ENCODE results near the gene MAP3K2. TPM values are rescaled to one million over a fixed set of nuclear protein-coding genes. Genes with fewer than 3 reads are reported as not detected.
"Not testable (repeated sequence)": the region's sequence is repeated elsewhere in the genome, so short reads cannot be mapped to it uniquely, and the experiment has no call there.

Gene MAP3K2
- total RNA-seq, 1 donor from 2014 or later: 48.9 TPM

- DNase-seq (ENCODE audit: low read depth): not testable (repeated sequence)
Observed at GRCh38 chr2:127353223-127353622, 34.6 kb downstream of the MAP3K2 start.

- no peak for DNase-seq (ENCODE audit: low read depth)
Observed at GRCh38 chr2:127351603-127352002, 36.2 kb downstream of the MAP3K2 start.

DNA sequence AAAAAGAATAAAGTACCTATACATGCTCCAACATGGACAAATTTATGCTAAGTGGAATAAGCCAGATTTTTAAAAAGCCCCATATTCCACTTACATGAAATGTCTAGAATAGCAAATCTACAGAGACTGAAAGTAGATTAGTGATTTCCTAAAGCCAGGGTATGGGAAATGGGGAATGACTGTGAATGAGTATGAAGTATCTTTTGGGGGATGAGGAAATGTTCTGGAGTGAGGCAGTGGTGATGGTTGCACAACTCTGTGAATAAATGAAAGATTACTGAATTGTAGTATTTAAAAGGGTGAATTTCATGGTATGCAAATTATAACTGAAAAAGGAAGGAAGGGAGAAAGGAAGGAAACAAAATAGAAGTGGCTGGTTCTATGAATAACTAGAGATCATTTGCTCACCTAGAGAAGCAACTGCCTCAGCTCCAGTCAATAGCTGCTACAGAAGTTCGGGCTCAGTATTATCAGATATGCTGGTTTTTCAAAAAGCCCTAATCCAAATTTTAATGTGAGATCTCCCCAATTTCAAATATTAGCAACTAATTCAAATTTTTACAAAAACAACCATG is 39.3 kb downstream of the MAP3K2 start:
- DNase-seq (ENCODE audit: low read depth): no peak

DNA sequence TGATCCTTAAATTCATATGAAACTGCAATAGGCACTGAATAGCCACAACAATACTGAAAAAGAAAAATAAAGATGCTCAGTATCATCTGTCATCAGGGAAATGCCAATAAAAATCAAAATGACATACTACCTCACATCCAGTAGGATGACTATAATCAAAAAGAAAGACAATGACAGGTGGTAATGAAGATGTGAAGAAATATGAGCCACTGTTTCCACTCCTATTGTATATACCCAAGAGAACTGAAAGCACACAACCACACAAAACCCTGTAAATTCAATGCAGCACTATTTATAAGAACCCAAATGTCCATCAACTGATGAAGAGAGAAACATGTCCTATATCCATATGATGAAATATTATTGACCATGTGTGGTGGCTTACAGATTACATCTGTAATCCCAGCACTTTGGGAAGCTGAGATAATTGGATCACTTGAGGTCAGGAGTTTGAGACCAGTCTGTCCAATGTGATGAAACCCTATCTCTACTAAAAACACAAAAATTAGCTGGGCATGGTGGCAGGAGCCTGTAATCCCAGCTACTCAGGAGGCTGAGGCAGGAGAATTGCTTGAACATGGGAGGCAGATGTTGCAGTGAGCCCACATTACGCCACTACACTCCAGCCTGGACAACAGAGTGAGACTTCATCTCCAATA is 39.9 kb downstream of the MAP3K2 start:
- peak; percentile 49 for DNase-seq (ENCODE audit: low read depth)

DNA sequence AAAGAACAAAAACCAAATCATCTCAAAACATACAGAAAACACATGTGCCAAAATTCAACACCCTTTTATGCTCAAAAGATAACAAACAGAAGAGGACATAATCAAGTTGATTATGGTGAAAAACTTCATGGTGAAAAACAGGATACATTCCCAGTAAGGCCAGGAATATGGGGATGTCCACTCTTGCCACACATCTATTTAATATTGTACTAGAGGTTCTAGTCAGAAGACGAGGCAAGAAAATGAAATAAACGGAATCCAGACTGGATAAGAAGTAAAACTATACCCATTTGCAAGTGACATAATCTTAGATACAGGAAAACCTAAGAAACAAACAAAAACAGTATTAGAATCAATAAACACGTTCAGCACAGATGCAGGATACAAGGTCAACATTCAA is 40.8 kb downstream of the MAP3K2 start:
- no peak for DNase-seq (ENCODE audit: low read depth)

DNA sequence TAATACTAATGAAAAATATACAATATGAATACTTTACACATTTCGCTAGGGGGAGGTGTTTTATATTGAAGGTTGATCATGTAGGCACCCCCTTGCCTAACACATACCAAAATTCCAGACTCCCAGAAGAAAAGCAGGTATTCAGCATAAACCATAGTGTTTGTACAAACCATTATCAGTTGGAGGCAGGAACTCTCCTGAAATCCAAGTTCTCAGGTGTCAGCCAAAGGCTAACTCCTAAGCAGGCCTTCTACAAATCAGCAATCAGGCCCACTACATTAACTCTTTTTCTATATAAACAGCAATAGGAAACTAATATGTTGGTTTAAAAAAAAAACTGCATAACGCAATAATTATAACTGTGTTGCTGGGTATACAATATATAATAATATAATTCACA is 44.5 kb downstream of the MAP3K2 start:
- no peak for DNase-seq (ENCODE audit: low read depth)

GRCh38 chr2:127342101-127342500 is 45.7 kb downstream of the MAP3K2 start:
- no peak for DNase-seq (ENCODE audit: low read depth)

DNA sequence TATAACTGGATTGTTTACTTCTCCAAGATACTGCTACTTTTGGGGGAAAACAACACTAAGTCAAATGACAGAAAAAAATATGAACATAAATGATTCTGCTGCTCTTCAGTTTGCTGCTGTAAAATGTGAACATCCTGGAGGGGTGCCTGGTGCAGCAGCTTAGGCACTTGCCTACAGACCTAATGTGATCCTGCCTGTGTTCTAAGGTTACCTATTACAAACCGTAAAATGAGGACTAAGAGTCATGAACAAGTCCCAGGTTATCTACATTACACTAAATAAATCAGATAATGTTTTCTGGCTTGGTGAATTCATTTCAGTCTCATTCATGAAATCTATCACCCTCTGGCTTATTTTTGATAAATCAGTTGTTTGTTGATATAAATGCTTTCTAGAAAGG is 55.4 kb downstream of the MAP3K2 start:
- no peak for DNase-seq (ENCODE audit: low read depth)

GRCh38 chr2:127330753-127331152 is 57.0 kb downstream of the MAP3K2 start:
- peak; percentile 6 for DNase-seq (ENCODE audit: low read depth)

DNA sequence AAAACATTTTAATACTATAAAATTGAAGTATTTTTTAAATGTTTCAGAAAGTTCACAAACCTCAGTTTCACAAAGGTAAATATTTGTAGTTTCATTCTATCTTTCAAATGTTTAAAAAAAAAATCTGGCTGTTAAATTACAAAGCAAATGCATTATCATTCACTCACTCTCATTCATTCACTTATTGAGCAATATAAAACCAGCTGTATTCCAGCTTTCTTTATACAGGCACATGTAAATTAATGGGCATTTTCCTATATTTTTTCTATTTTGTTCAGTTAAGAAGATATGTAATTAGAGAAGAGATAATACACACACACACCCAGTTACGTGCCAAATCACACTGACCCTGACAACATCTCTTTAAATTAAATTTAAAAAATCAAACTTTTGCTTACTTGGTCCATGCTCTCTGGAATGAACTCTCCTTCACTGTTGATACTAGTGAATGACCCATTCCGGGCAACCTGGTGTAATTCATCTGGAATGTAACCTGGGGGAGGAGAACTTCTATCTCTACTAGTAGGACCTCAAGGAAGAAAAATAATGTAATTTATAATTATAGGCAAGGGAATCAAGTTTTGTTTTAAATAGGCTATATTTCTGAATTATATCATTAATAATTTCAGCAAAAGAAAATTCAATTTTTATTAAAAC is 61.4 kb downstream of the MAP3K2 start:
- no peak for DNase-seq (ENCODE audit: low read depth)

- DNase-seq (ENCODE audit: low read depth): peak; percentile 60
Observed at GRCh38 chr2:127324635-127325034, 63.1 kb downstream of the MAP3K2 start.

DNA sequence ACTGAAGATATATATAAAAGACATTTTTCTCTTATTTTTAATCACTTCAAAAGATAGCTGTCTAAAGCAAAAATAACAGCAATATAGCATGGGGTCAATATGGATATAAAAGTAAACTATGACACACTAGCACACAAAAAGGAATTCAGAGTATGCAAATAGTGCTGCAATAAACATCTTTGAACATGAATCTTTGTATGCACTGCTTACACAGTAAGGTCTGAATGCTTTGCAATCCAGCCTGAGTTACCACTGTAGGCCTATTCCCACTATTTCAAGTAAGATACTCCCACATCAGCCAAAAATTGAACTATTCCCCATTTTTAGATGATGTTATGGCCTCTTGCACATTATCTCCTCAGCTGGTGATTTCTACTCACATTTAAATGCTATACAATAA is 66.5 kb downstream of the MAP3K2 start:
- no peak for DNase-seq (ENCODE audit: low read depth)

- DNase-seq (ENCODE audit: low read depth): no peak
Observed at GRCh38 chr2:127320586-127321275, 67.0 kb downstream of the MAP3K2 start.

- DNase-seq (ENCODE audit: low read depth): peak; percentile 4
Observed at GRCh38 chr2:127320067-127320466, 67.7 kb downstream of the MAP3K2 start.

- no peak for DNase-seq (ENCODE audit: low read depth)
Observed at GRCh38 chr2:127314193-127314988, 73.4 kb downstream of the MAP3K2 start.

- no peak for DNase-seq (ENCODE audit: low read depth)
Observed at GRCh38 chr2:127313406-127313805, 74.4 kb downstream of the MAP3K2 start.

DNA sequence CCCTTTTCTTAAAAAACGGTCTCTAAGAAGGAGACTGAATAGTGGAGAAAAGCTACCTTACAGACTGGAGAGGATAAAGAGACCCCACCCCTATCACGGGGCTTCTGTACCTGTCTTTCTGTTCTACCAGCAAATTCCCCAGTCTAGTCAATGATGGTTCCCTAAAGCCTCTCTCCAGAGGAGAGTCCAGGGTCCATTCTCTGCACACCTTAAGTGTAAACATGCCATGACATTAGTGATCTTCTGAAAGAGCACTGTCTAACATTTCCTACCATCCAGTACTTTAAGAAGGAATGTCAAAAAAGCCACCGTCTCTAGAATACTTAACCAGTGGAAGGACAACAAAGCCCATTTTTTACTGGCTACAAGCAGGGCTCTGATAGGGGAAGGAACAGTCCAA is 76.8 kb downstream of the MAP3K2 start:
- no peak for DNase-seq (ENCODE audit: low read depth)

- DNase-seq (ENCODE audit: low read depth): no peak
Observed at GRCh38 chr2:127309468-127309867, 78.3 kb downstream of the MAP3K2 start.

- no peak for DNase-seq (ENCODE audit: low read depth)
Observed at GRCh38 chr2:127308586-127309138, 79.1 kb downstream of the MAP3K2 start.

DNA sequence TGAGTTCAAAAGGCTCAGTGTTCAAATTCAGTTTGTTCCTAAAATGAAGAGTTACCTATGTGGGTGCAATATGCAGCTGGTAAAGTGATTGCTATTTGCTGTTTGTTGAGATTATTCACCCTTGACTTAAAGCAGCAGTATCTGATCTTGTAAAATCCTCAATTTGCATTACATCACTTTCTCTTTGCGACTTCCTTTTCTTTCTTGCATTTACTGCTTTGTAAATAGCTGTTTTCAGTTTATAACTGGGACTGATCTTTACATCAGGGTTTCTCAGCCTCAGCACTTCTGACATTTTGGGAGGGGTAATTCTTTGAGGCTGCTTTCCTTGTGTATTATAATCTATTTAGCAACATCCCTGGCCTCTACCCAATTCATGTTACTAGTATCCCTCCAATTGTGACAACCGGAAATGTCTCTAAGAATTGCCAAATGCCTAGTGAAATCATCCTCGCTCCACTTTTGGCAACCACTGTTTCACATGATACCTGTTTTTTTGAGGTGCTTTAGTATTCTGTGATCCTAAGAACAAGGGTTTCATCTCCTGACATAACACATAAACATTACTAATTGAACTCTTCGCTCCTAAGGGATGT is 81.7 kb downstream of the MAP3K2 start:
- DNase-seq (ENCODE audit: low read depth): no peak

DNA sequence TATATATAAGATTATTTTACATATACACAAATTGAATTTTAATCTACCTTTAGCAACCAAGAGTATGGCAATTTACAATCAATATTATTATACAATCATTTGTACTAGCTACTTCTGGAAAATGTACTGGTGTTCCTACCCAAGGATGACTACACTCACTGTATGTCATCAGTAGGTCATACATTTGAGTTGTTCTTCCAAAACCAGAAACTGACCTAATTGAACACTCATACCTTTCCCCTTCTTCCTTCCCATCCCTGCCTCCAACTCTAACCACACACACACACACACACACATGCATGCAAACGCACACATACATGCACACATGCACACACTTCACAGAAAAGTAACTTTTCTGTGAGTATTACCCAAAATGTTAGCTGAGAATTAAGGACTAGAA is 85.6 kb downstream of the MAP3K2 start:
- DNase-seq (ENCODE audit: low read depth): no peak
